Prostate gland (tissue), 2 donors: ENCODE measurements around the gene TMEM33.

ENCODE experiments used
- CTCF ChIP-seq, 4 experiments: fragments of 200-600 bp in 2 of 4; fragments of 450-650 bp in 2 of 4; sonication (generic) in 2 of 4; IDR thresholded peaks; 1 replicate in 3 of 4; 2 replicates in 1 of 4; pipeline ENCODE4 v1.5.1; 2016 to 2019; ENCODE audit warnings: antibody characterized with exemption in 4 of 4, mild to moderate bottlenecking in 2 of 4, moderate library complexity in 2 of 4
- POLR2AphosphoS5 ChIP-seq: sonication (generic); formaldehyde crosslinking; IDR thresholded peaks from one replicate; pipeline ENCODE4 v1.6.1; 2017; ENCODE audit warnings: antibody characterized with exemption

DNA sequence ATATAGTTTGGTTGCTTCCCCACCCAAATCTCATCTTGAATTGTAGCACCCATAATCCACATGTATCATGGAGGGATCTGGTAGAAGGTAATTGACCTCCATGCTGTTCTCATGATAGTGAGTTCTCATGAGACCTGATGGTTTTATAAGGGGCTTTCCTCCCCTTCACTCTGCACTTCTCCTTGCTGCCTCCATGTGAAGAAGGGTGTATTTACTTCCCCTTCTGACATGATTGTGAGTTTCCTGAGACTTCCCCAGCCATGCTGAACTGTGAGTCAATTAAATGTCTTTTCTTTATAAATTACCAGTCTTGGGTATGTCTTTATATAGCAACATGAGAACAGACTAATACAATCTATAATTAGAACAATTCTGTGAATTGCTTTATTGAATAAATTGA lies 34.4 kb downstream of the TMEM33 start:
- TF ChIP-seq CTCF (IDR thresholded peaks at IDR 0.05) = no peak
- no peak for TF ChIP-seq POLR2AphosphoS5
